Neural progenitor cell (in vitro differentiated cells): ENCODE measurements around the gene ZNF511. TPM values are rescaled to one million over a fixed set of nuclear protein-coding genes. Genes with fewer than 3 reads are reported as not detected.

Source experiments
- DNase-seq: peaks from one replicate; pipeline ENCODE4 v3.0.0-alpha.2; 2016; ENCODE audit warnings: low spot score
- H2AFZ ChIP-seq: fragments of 200-600 bp; sonication (generic); replicated peaks from 2 replicates; pipeline ENCODE4 v1.6.1; 2016; ENCODE audit warnings: antibody characterized with exemption
- H3F3A ChIP-seq: fragments of 200-600 bp; sonication (generic); 2 replicates; pipeline ENCODE4 v1.6.1; 2016; ENCODE audit warnings: antibody characterized with exemption, low read depth
- H3K27ac ChIP-seq: fragments of 200-600 bp; sonication (generic); 2 replicates; pipeline ENCODE4 v1.5.1; 2016; ENCODE audit warnings: mild to moderate bottlenecking
- H3K27me3 ChIP-seq: fragments of 200-600 bp; sonication (generic); 2 replicates; pipeline ENCODE4 v1.6.1; 2016; ENCODE audit warnings: mild to moderate bottlenecking, moderate library complexity
- H3K36me3 ChIP-seq: fragments of 200-600 bp; sonication (generic); 2 replicates; pipeline ENCODE4 v1.5.1; 2016
- H3K4me1 ChIP-seq: fragments of 200-600 bp; sonication (generic); 2 replicates; pipeline ENCODE4 v1.6.1; 2016; ENCODE audit warnings: mixed run types
- H3K4me2 ChIP-seq: fragments of 200-600 bp; sonication (generic); 2 replicates; pipeline ENCODE4 v1.6.1; 2016
- H3K4me3 ChIP-seq: fragments of 200-600 bp; sonication (generic); 2 replicates; pipeline ENCODE4 v1.5.1; 2016
- H3K79me2 ChIP-seq: fragments of 200-600 bp; sonication (generic); 2 replicates; pipeline ENCODE4 v1.6.1; 2016; ENCODE audit warnings: low read depth
- H3K9ac ChIP-seq: fragments of 200-600 bp; sonication (generic); 2 replicates; pipeline ENCODE4 v1.6.1; 2016
- H3K9me3 ChIP-seq: fragments of 200-600 bp; sonication (generic); 2 replicates; pipeline ENCODE4 v1.5.1; 2016; ENCODE audit warnings: low read depth
- H4K20me1 ChIP-seq: fragments of 200-600 bp; sonication (generic); 2 replicates; pipeline ENCODE4 v1.6.1; 2016; ENCODE audit warnings: low read depth
- H3K27ac Mint-ChIP-seq: 3 replicates; pipeline ENCODE4 v1.8.0; 2021; ENCODE audit warnings: mixed read lengths
- H3K27me3 Mint-ChIP-seq: 2 replicates; pipeline ENCODE4 v1.8.0; 2022; ENCODE audit warnings: low read depth, mild to moderate bottlenecking, inconsistent platforms, moderate library complexity, mixed read lengths; ENCODE audit not compliant: insufficient read depth
- H3K36me3 Mint-ChIP-seq: 3 replicates; pipeline ENCODE4 v1.8.0; 2021; ENCODE audit warnings: mixed read lengths
- H3K4me1 Mint-ChIP-seq: 3 replicates; pipeline ENCODE4 v1.8.0; 2021; ENCODE audit warnings: mixed read lengths
- H3K4me3 Mint-ChIP-seq: 3 replicates; pipeline ENCODE4 v1.8.0; 2021; ENCODE audit warnings: mild to moderate bottlenecking, moderate library complexity, mixed read lengths
- H3K9me3 Mint-ChIP-seq: 3 replicates; pipeline ENCODE4 v1.8.0; 2020; ENCODE audit warnings: mixed read lengths
- CTCF ChIP-seq: fragments of 200-600 bp; sonication (generic); IDR thresholded peaks from 2 replicates; pipeline ENCODE4 v1.5.1; 2017; ENCODE audit warnings: antibody characterized with exemption, mild to moderate bottlenecking
- EZH2 ChIP-seq: fragments of 200-600 bp; sonication (generic); IDR thresholded peaks from 2 replicates; pipeline ENCODE4 v1.6.1; 2017; ENCODE audit warnings: antibody characterized with exemption, mild to moderate bottlenecking, moderate library complexity
- EZH2phosphoT487 ChIP-seq: fragments of 200-600 bp; sonication (generic); IDR thresholded peaks from 2 replicates; pipeline ENCODE4 v1.6.1; 2017; ENCODE audit warnings: antibody characterized with exemption
- total RNA-seq: library from RNA; depleted of rRNA; stranded (reverse); fragments of >200 nt; gene quantifications from 2 replicates; pipeline ENCODE4 v1.2.3, GENCODE V29; 2015; ENCODE audit warnings: low replicate concordance

The ZNF511 gene
- total RNA-seq, 1 donor from 2014 or later = 44.4 TPM

GRCh38 chr10:133346413-133346812 is 37.7 kb downstream of the ZNF511 start:
- H4K20me1 ChIP-seq = no peaks in the 10 kb centered on the region
- no peak overlapping the region for H3K4me2 ChIP-seq
- H3K4me3 Mint-ChIP-seq = no peak overlapping the region
- no peak overlapping the region for H3K9ac ChIP-seq
- no peaks in the 10 kb centered on the region for H3F3A ChIP-seq
- H3K4me1 Mint-ChIP-seq = peaks cover 3% of the 10 kb centered on the region
- peaks cover 14% of the 10 kb centered on the region for H3K9me3 Mint-ChIP-seq
- H3K79me2 ChIP-seq = no peaks in the 10 kb centered on the region
- TF ChIP-seq CTCF = no peak
- no peak for TF ChIP-seq EZH2phosphoT487
- TF ChIP-seq EZH2 = no peak
- H3K36me3 ChIP-seq = no peaks in the 10 kb centered on the region
- peaks cover 5% of the 10 kb centered on the region for H3K27me3 ChIP-seq
- H3K9me3 ChIP-seq = no peaks in the 10 kb centered on the region
- H3K36me3 Mint-ChIP-seq = peaks cover 1% of the 10 kb centered on the region
- peaks cover 18% of the 10 kb centered on the region for H3K27me3 Mint-ChIP-seq
- peaks cover 5% of the 10 kb centered on the region for H3K4me1 ChIP-seq
- H3K4me3 ChIP-seq = no peak overlapping the region
- DNase-seq = no peak
- no peak overlapping the region for H3K27ac ChIP-seq
- no peak overlapping the region for H2AFZ ChIP-seq
- H3K27ac Mint-ChIP-seq = no peak overlapping the region

GRCh38 chr10:133347710-133348517 is 39.2 kb downstream of the ZNF511 start:
- Histone ChIP-seq H3F3A (no peaks in the 10 kb centered on the region), H3K4me3 (no peak overlapping the region), H3K9ac (no peak overlapping the region), H4K20me1 (no peaks in the 10 kb centered on the region), H3K4me2 (no peak overlapping the region), H3K9me3 (no peaks in the 10 kb centered on the region), H3K36me3 (no peaks in the 10 kb centered on the region), H3K27me3 (no peaks in the 10 kb centered on the region), H3K27ac (no peak overlapping the region), H3K4me1 (peaks cover 5% of the 10 kb centered on the region), H2AFZ (no peak overlapping the region), H3K79me2 (no peaks in the 10 kb centered on the region)
- H3K4me3 Mint-ChIP-seq = no peak overlapping the region
- DNase-seq = no peak
- no peaks in the 10 kb centered on the region for H3K36me3 Mint-ChIP-seq
- no peak for TF ChIP-seq EZH2
- TF ChIP-seq CTCF = no peak
- no peak for TF ChIP-seq EZH2phosphoT487
- H3K9me3 Mint-ChIP-seq = peaks cover 11% of the 10 kb centered on the region
- no peak overlapping the region for H3K27ac Mint-ChIP-seq
- peaks cover 15% of the 10 kb centered on the region for H3K27me3 Mint-ChIP-seq
- H3K4me1 Mint-ChIP-seq = peaks cover 3% of the 10 kb centered on the region

GRCh38 chr10:133349160-133349568 is 40.5 kb downstream of the ZNF511 start:
- H3K4me1 Mint-ChIP-seq = peaks cover 3% of the 10 kb centered on the region
- no peak overlapping the region for H2AFZ ChIP-seq
- H3K9ac ChIP-seq = no peak overlapping the region
- H3K36me3 Mint-ChIP-seq = no peaks in the 10 kb centered on the region
- peaks cover 10% of the 10 kb centered on the region for H3K9me3 Mint-ChIP-seq
- H3K36me3 ChIP-seq = no peaks in the 10 kb centered on the region
- no peak overlapping the region for H3K4me2 ChIP-seq
- no peak for DNase-seq
- H3K79me2 ChIP-seq = no peaks in the 10 kb centered on the region
- no peak overlapping the region for H3K27ac Mint-ChIP-seq
- H3K27ac ChIP-seq = no peak overlapping the region
- H3K4me1 ChIP-seq = peaks cover 5% of the 10 kb centered on the region
- peaks cover 13% of the 10 kb centered on the region for H3K27me3 Mint-ChIP-seq
- peak overlapping the region; percentile 4 for H3K4me3 Mint-ChIP-seq
- no peaks in the 10 kb centered on the region for H3K9me3 ChIP-seq
- no peaks in the 10 kb centered on the region for H3K27me3 ChIP-seq
- TF ChIP-seq EZH2phosphoT487 (no peak), CTCF (no peak), EZH2 (no peak)
- no peak overlapping the region for H3K4me3 ChIP-seq
- H3F3A ChIP-seq = no peaks in the 10 kb centered on the region
- H4K20me1 ChIP-seq = no peaks in the 10 kb centered on the region
